AG10803 (cell line): ENCODE data around the gene ERP27.

Source experiments
- DNase-seq: peaks from one replicate; pipeline ENCODE4 v3.0.0; 2010; ENCODE audit warnings: low read depth
- H3K4me3 ChIP-seq: 2 replicates; pipeline ENCODE4 v1.5.1; 2011; ENCODE audit warnings: mild to moderate bottlenecking, low read length, control low read depth
- TF ChIP-seq, protein P1 (sequence below): conservative IDR thresholded peaks from 2 replicates; pipeline ENCODE4 v1.5.1; 2011; ENCODE audit warnings: mild to moderate bottlenecking, low read length, control low read depth, inconsistent platforms

The ERP27 gene

DNA sequence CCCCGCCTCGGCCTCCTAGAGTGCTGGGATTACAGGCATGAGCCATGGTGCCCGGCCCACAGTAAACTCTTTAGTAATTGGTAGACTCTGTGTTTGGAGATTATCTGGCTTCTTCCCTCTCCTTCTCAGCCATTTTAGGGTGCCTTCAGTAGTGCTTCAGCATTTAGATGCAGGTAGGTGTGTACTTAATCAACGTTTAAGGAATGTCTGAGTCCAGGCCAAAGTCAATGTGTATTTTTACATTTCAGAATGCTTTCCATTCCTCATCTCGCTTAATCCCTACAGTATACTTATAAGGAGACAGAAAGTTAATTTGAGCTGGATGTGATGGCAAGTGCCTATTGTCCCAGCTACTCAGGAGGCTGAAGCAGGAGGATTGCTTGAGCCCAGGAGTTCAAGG lies 32.2 kb downstream of the ERP27 start:
- DNase-seq = no peak
- TF ChIP-seq, protein P1, sequence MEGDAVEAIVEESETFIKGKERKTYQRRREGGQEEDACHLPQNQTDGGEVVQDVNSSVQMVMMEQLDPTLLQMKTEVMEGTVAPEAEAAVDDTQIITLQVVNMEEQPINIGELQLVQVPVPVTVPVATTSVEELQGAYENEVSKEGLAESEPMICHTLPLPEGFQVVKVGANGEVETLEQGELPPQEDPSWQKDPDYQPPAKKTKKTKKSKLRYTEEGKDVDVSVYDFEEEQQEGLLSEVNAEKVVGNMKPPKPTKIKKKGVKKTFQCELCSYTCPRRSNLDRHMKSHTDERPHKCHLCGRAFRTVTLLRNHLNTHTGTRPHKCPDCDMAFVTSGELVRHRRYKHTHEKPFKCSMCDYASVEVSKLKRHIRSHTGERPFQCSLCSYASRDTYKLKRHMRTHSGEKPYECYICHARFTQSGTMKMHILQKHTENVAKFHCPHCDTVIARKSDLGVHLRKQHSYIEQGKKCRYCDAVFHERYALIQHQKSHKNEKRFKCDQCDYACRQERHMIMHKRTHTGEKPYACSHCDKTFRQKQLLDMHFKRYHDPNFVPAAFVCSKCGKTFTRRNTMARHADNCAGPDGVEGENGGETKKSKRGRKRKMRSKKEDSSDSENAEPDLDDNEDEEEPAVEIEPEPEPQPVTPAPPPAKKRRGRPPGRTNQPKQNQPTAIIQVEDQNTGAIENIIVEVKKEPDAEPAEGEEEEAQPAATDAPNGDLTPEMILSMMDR = no peak
- H3K4me3 ChIP-seq = no peak overlapping the region

DNA sequence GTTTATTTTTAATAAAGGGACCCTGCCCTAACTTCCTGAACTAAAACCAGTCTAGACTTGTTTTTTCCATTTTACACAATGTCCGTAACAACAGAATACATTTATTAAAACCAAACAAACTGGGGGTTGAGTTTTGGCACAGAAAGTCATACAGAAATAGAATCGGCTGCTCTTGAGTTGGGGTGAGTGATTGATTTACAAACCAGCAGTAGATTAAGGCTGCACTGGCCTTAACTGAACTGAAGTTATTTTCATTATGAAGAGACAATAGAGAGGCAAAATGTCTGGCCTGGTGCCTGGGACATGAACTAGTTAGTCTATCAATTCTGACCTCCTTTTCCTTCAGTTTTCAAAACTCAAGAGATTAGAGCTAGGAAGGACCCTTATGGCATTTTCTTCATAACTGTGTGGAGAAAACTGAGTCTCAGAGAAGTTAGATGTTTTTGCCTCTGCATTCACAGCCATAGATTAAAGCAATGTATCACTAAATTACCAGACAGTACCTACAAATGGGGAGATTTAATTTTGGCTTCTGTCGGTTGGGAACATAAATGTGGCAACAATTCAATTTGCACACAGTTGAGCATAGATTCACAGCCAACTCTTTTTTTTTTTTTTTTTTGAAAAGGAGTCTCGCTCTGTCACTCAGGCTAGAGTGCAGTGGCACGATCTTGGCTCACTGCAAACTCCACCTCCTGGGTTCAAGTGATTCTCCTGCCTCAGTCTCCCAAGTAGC lies 32.9 kb downstream of the ERP27 start:
- DNase-seq = no peak
- TF ChIP-seq, protein P1 = no peak
- H3K4me3 ChIP-seq = no peak overlapping the region

DNA sequence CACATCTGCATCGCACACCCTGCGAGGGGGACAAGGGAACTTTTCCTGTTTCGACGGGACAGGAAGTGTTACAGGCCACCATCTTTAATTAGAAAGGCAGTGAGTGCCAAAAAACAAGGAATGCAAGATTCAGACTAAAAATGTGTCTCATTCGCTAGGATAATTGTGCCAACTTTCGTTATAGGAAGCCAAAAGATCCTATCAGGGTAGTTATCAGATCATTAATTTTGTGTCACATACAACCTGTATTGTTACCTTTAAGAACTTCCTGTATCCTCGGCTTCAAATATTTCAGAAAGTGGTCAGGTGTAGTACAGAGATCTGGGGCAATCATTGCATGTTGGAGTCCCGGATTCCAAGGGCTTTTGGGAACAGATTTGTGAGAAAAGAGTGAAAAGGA lies 33.5 kb downstream of the ERP27 start:
- no peak overlapping the region for H3K4me3 ChIP-seq
- DNase-seq = no peak
- TF ChIP-seq, protein P1 = no peak

- no peak for DNase-seq
- TF ChIP-seq, protein P1 = no peak
- no peak overlapping the region for H3K4me3 ChIP-seq
Measured at GRCh38 chr12:14903386-14904098, 34.8 kb downstream of the ERP27 start.

GRCh38 chr12:14902465-14902864 lies 35.9 kb downstream of the ERP27 start:
- TF ChIP-seq, protein P1 = no peak
- no peak for DNase-seq
- H3K4me3 ChIP-seq = no peak overlapping the region

DNA sequence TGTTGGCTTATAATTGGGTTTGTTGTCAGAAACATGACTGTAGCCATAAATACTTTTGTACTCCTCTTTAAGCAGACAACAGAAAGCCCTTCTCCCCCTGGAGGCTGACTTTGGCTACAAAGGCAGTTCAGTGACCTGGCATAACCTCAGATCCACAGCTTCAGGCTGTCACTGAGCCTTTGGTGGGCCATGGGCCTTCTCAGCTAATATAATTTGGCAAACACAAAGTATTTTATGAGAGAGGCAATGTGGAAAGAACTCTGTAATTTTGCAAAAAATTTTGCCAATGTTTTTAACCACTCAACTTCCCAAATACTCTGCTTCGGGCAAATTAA lies 37.1 kb downstream of the ERP27 start:
- TF ChIP-seq, protein P1 = no peak

DNA sequence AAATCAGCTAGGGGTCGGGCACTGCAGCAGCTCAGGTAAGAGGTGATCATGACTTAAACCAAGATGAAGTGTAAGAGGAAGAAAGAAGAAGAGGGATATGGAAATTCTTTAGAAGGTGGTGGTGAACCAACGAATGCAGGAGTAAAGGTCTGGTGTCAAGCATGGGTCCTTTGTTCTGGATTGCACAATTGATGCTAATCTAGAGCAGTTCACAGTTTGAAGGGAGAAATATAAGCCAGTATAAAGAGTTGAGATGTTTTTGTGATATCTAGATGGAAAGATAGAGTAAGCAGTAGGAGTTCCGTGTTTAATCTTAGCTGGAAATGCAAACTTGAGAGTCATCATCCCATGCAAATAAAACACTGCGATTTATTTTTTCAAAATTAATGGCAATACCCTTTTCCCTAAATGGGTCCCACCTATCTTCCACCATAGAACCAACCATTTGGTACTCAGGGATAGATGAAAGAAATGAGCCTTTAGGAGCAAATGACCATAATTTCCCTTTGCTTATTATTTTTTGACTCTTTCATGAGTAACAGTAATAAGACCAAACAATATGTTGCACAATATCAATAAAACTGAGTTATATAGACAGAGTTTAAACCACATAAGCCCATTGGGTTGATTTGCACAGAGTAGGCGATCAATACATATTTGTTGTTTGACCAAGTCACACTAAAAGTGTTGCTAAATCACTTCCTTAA lies 37.7 kb downstream of the ERP27 start:
- TF ChIP-seq, protein P1 = no peak
- no peak overlapping the region for H3K4me3 ChIP-seq
- no peak for DNase-seq

More for the DNA sequence above, 37.1 kb downstream of the ERP27 start:
- DNase-seq = no peak
- no peak overlapping the region for H3K4me3 ChIP-seq
